Ovary (tissue), 9 donors: ENCODE results near the gene ANKUB1. TPM values are rescaled to one million over a fixed set of nuclear protein-coding genes. Genes with fewer than 3 reads are reported as not detected.

ENCODE experiments used
- DNase-seq, 5 donors: peaks; one replicate each; pipeline ENCODE4 v3.0.0-alpha.2; 2019 to 2020
- H3K27ac ChIP-seq, 2 donors: fragments of 200-600 bp; one replicate each; pipeline versions ENCODE4 v1.5.1 to v1.8.0; 2019 to 2022
- H3K27me3 ChIP-seq: fragments of 200-600 bp; one replicate; pipeline ENCODE4 v1.8.0; 2022
- H3K36me3 ChIP-seq: fragments of 200-600 bp; sonication (generic); one replicate; pipeline ENCODE4 v1.5.1; 2019
- H3K4me1 ChIP-seq: one replicate; pipeline ENCODE4 v1.8.1; 2013; ENCODE audit warnings: mild to moderate bottlenecking, moderate library complexity; ENCODE audit not compliant: insufficient read depth
- H3K4me3 ChIP-seq: fragments of 200-600 bp; sonication (generic); one replicate; pipeline ENCODE4 v1.5.1; 2017
- H3K9me3 ChIP-seq, 2 donors: fragments of 200-600 bp in 1 of 2; sonication (generic) in 1 of 2; one replicate each; pipeline versions ENCODE4 v1.5.1 to v1.8.1; 2013 to 2019; ENCODE audit warnings: mild to moderate bottlenecking in 1 of 2, moderate library complexity in 1 of 2
- CTCF ChIP-seq, 3 donors: fragments of 450-650 bp in 2 of 3; fragments of 200-600 bp in 1 of 3; IDR thresholded peaks; one replicate each; pipeline versions ENCODE4 v1.5.1 to v1.8.0; 2016 to 2022; ENCODE audit warnings: antibody characterized with exemption in 3 of 3, mild to moderate bottlenecking in 1 of 3
- EP300 ChIP-seq: sonication (generic); formaldehyde crosslinking; IDR thresholded peaks from one replicate; pipeline ENCODE4 v1.6.1; 2017; ENCODE audit warnings: antibody characterized with exemption
- POLR2A ChIP-seq: fragments of 450-650 bp; IDR thresholded peaks from one replicate; pipeline ENCODE4 v1.6.1; 2017; ENCODE audit warnings: antibody characterized with exemption, mild to moderate bottlenecking, moderate library complexity
- WGBS, 3 donors: extraction: QIAGEN DNeasy Blood & Tissue Kit in 1 of 3; methylation state at CpG; one replicate each; pipeline versions ENCODE4 v1.1.5 to v1.1.7; 2013 to 2017; 5-methylcytosine and 5-hydroxymethylcytosine counted together
- intact Hi-C, 4 donors: fragments of 100-400 bp; cut with DNase I; formaldehyde crosslinking; loops; one replicate each; pipeline versions ENCODE4 v1.11.0 to v1.15.1; 2022 to 2023
- polyA plus RNA-seq, 2 donors: library from polyadenylated mRNA; stranded (reverse); fragments of 200-250 nt in 1 of 2; fragments of 350-450 nt in 1 of 2; fragmentation: Illumina TruSeq in 1 of 2; extraction: RNeasy Lipid Tissue Mini Kit (QIAGEN cat#74804) in 1 of 2; gene quantifications; one replicate each; pipeline ENCODE4 v1.2.3, GENCODE V29; 2013 to 2014
- total RNA-seq, 7 donors: library from RNA; depleted of rRNA in 2 of 7; stranded (reverse); fragments of >200 nt in 2 of 7; fragmentation: NEBNext Ultra II Directional in 3 of 7; extraction: Animal tissue kit (Norgen Biotek cat#: 25700) in 3 of 7; gene quantifications; one replicate each; pipeline versions ENCODE4 v1.1.0 to v1.2.4, GENCODE V29; 2016 to 2023
- donor health status: DM: no; HTN: no; CAD: no; lungs with moderate emphysema.
- donor health status: DM: no; HTN: no; CAD: no.
- donor health status: Bipolar disorder and iron deficiency.
- donor health status: DM: yes; HTN: yes; CAD: no.
- donor health status: DM: no; HTN: no; CAD: no.
- donor health status: DM: yes; HTN: yes; CAD: no.

Gene ANKUB1
- total and polyA plus RNA-seq, 9 donors, result 0.10 to 3.8 (median 0.48) TPM; not detected in 4

DNA sequence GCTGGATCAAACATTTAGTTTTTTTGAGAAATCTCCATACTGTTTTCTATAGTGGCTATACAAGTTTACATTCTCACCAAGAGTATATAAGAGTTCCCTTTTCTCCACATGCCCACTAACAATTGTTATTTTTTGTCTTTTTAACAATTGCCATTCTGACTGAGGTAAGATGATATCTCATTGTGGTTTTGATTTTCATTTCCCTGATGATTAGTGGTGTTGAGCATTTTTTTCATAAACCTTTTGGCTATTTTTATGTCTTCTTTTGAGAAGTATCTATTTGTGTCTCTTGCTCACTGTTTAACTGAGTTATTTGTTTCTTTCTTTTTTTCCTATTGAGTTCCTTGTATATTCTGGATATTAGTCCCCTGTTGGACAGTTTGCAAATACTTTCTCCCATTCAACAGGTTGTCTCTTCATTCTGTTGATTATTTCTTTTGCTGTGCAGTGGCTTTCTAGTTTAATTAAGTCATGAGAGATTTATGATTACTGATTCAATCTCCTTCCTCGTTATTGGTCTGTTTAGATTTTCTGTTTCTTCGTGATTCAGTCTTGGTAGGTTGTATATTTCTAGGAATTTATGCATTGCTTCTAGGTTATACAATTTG, 13.9 kb upstream of the ANKUB1 start:
- Histone ChIP-seq H3K27me3 (no peaks in the 10 kb centered on the region), H3K9me3 (no peaks in the 10 kb centered on the region), H3K4me3 (no peak overlapping the region), H3K36me3 (no peaks in the 10 kb centered on the region), H3K27ac (no peak overlapping the region), H3K4me1 (no peaks in the 10 kb centered on the region)
- DNase-seq, result no peak
- WGBS, 3 donors, result 49 to 58% (median 52%) methylated on average over 2 of the region's 2 CpGs
- TF ChIP-seq POLR2A (no peak), CTCF (IDR thresholded peaks at IDR 0.05) (no peak), EP300 (no peak)
- intact Hi-C loops, result loop anchor here in 1 of 4 donors (10.0 kb wide), 1 partner anchor 311 kb away; no protein-coding TSS in a partner anchor

GRCh38 chr3:149801639-149802038, 9.3 kb upstream of the ANKUB1 start:
- TF ChIP-seq POLR2A, result no peak
- TF ChIP-seq CTCF (IDR thresholded peaks at IDR 0.05), result no peak
- TF ChIP-seq EP300, result no peak
- WGBS, 3 donors, result 66 to 75% (median 67%) methylated on average over 5 of the region's 5 CpGs
- Histone ChIP-seq H3K9me3 (no peaks in the 10 kb centered on the region), H3K4me3 (no peak overlapping the region), H3K27me3 (no peaks in the 10 kb centered on the region), H3K36me3 (no peaks in the 10 kb centered on the region), H3K4me1 (no peaks in the 10 kb centered on the region), H3K27ac (no peak overlapping the region)
- no peak for DNase-seq
- intact Hi-C loops, result loop anchor here in 1 of 4 donors (10.0 kb wide), 1 partner anchor 307 kb away; no protein-coding TSS in a partner anchor

GRCh38 chr3:149801195-149801594, 8.8 kb upstream of the ANKUB1 start:
- H3K36me3 ChIP-seq, result no peaks in the 10 kb centered on the region
- intact Hi-C loops, result loop anchor here in 1 of 4 donors (10.0 kb wide), 1 partner anchor 306 kb away; no protein-coding TSS in a partner anchor
- 69 to 86% (median 79%) methylated on average over 1 of the region's 1 CpG for WGBS, 3 donors
- H3K9me3 ChIP-seq, result no peaks in the 10 kb centered on the region
- no peaks in the 10 kb centered on the region for H3K27me3 ChIP-seq
- no peaks in the 10 kb centered on the region for H3K4me1 ChIP-seq
- no peak overlapping the region for H3K27ac ChIP-seq
- DNase-seq, result no peak
- TF ChIP-seq CTCF (IDR thresholded peaks at IDR 0.05) (no peak), POLR2A (no peak)
- H3K4me3 ChIP-seq, result no peak overlapping the region

GRCh38 chr3:149800693-149801092, 8.3 kb upstream of the ANKUB1 start:
- no peaks in the 10 kb centered on the region for H3K9me3 ChIP-seq
- no peaks in the 10 kb centered on the region for H3K36me3 ChIP-seq
- WGBS, 3 donors, result 85 to 89% (median 88%) methylated on average over 8 of the region's 8 CpGs
- intact Hi-C loops, result loop anchor here in 1 of 4 donors (10.0 kb wide), 1 partner anchor 306 kb away; no protein-coding TSS in a partner anchor
- no peak for DNase-seq
- H3K4me1 ChIP-seq, result no peaks in the 10 kb centered on the region
- no peak overlapping the region for H3K4me3 ChIP-seq
- no peak overlapping the region for H3K27ac ChIP-seq
- TF ChIP-seq EP300, result no peak
- TF ChIP-seq POLR2A, result no peak
- TF ChIP-seq CTCF (IDR thresholded peaks at IDR 0.05), result no peak
- no peaks in the 10 kb centered on the region for H3K27me3 ChIP-seq
